SIG-M5 treated with dmso at 0.1 percent for 504 hours (cell line): ENCODE data around the gene CRTC3.
"Not testable (repeated sequence)": the region's sequence is repeated elsewhere in the genome, so short reads cannot be mapped to it uniquely, and the experiment has no call there.

Source experiments
- DNase-seq: peaks from one replicate; lab custom pipeline; 2025; ENCODE audit not compliant: unreplicated experiment; lab: John Stamatoyannopoulos, UW

CRTC3 gene

GRCh38 chr15:90529371-90530249, at the start of gene CRTC3:
Gene CRTC3, plus strand, starts transcription at chr15:90529923. Its CDS starts 149 bp downstream, at chr15:90530072.
- peak; percentile 26 for DNase-seq

GRCh38 chr15:90481023-90481422, 48.7 kb upstream of the CRTC3 start:
- peak; percentile 80 for DNase-seq

GRCh38 chr15:90482124-90483011, 47.4 kb upstream of the CRTC3 start:
- DNase-seq, result peak; percentile 45

GRCh38 chr15:90483012-90483307, 46.8 kb upstream of the CRTC3 start:
- DNase-seq, result no peak

GRCh38 chr15:90483637-90484036, 46.1 kb upstream of the CRTC3 start:
- no peak for DNase-seq

- no peak for DNase-seq
These were observed 42.5 kb upstream of the CRTC3 start for GRCh38 chr15:90487186-90487585.

GRCh38 chr15:90489514-90489913, 40.2 kb upstream of the CRTC3 start:
- no peak for DNase-seq

- no peak for DNase-seq
These were observed 39.8 kb upstream of the CRTC3 start for GRCh38 chr15:90489944-90490343.

GRCh38 chr15:90493647-90494046, 36.1 kb upstream of the CRTC3 start:
- no peak for DNase-seq

- DNase-seq, result no peak
These were observed 34.7 kb upstream of the CRTC3 start for GRCh38 chr15:90495067-90495466.

GRCh38 chr15:90496791-90497190, 32.9 kb upstream of the CRTC3 start:
- DNase-seq, result no peak

- DNase-seq, result no peak
These were observed 32.3 kb upstream of the CRTC3 start for GRCh38 chr15:90497376-90497775.

GRCh38 chr15:90497912-90498311, 31.8 kb upstream of the CRTC3 start:
- no peak for DNase-seq

- no peak for DNase-seq
These were observed 29.6 kb upstream of the CRTC3 start for GRCh38 chr15:90500171-90500570.

- DNase-seq, result no peak
These were observed 27.8 kb upstream of the CRTC3 start for GRCh38 chr15:90501898-90502297.

- DNase-seq, result not testable (repeated sequence)
These were observed 18.9 kb upstream of the CRTC3 start for GRCh38 chr15:90510781-90511180.

- DNase-seq, result not testable (repeated sequence)
These were observed 18.5 kb upstream of the CRTC3 start for GRCh38 chr15:90511211-90511618.

- DNase-seq, result no peak
These were observed 17.4 kb upstream of the CRTC3 start for GRCh38 chr15:90512276-90512675.

GRCh38 chr15:90512981-90513380, 16.7 kb upstream of the CRTC3 start:
- peak; percentile 12 for DNase-seq

GRCh38 chr15:90513448-90513847, 16.3 kb upstream of the CRTC3 start:
- DNase-seq, result no peak

- not testable (repeated sequence) for DNase-seq
These were observed 15.8 kb upstream of the CRTC3 start for GRCh38 chr15:90513893-90514292.

GRCh38 chr15:90519688-90520087, 10.0 kb upstream of the CRTC3 start:
- no peak for DNase-seq
